ENCODE results near the gene EEF2KMT.
"Not testable (repeated sequence)": the region's sequence is repeated elsewhere in the genome, so short reads cannot be mapped to it uniquely, and the experiment has no call there.

DNA sequence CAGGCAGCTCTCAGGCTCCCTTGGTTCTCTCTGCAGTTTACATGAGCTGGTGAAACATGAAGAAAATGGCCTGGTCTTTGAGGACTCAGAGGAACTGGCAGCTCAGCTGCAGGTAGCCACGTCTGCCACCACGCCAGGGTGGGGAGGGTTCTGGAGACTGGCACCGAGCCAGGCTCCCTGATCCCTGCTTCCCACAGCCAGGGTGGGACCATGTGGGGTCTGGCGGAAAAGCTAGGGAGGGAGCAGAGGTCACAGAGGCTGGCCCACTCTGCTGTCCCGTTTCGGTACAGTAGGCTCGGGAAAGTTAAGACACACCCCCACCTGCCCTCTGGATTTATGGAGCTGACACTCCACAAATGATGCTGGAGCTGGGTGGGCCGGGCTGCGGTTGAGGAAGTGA, 13.9 kb downstream of the EEF2KMT start:
- TF ChIP-seq, protein P1, sequence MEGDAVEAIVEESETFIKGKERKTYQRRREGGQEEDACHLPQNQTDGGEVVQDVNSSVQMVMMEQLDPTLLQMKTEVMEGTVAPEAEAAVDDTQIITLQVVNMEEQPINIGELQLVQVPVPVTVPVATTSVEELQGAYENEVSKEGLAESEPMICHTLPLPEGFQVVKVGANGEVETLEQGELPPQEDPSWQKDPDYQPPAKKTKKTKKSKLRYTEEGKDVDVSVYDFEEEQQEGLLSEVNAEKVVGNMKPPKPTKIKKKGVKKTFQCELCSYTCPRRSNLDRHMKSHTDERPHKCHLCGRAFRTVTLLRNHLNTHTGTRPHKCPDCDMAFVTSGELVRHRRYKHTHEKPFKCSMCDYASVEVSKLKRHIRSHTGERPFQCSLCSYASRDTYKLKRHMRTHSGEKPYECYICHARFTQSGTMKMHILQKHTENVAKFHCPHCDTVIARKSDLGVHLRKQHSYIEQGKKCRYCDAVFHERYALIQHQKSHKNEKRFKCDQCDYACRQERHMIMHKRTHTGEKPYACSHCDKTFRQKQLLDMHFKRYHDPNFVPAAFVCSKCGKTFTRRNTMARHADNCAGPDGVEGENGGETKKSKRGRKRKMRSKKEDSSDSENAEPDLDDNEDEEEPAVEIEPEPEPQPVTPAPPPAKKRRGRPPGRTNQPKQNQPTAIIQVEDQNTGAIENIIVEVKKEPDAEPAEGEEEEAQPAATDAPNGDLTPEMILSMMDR (optimal IDR thresholded peaks at IDR 0.05 in 1 of 3, IDR thresholded peaks at IDR 0.05 in 1 of 3, conservative IDR thresholded peaks at IDR 0.05 in 1 of 3; ENCODE audit: extremely low read depth in 1 of 3, insufficient read depth in 2 of 3, low read length in 3 of 3): not testable (repeated sequence)
- not testable (repeated sequence) for TF ChIP-seq EZH2 (IDR thresholded peaks at IDR 0.05; ENCODE audit: low read length)
